NCI-H2196 treated with DMSO at 0.1 percent for 48 hours (cell line): ENCODE results near the gene CDC42BPB.

Source experiments
- DNase-seq: peaks from one replicate; lab custom pipeline; 2025; ENCODE audit not compliant: unreplicated experiment; lab: John Stamatoyannopoulos, UW

The CDC42BPB gene

DNA sequence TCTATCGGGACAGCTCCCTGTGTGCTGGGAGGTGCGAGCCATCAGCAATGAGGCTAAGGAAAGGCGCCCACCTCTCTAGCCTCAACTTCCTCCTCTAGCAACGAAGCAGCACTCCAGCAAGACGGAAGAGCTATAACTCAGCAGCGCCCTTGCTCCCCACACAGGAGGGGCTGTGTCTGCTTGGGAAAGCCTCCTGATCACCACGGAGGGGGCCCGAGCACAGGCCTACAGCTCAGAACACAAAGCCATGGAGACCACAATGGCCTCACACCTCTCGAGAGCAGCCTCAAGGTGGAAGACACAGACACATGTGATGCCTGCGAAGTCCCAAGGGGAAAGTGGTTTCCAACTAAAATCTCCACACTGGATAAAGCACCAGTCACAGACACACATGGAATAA, 60.4 kb downstream of the CDC42BPB start:
- no peak for DNase-seq

GRCh38 chr14:102994689-102995088, 62.7 kb downstream of the CDC42BPB start:
- DNase-seq: no peak

DNA sequence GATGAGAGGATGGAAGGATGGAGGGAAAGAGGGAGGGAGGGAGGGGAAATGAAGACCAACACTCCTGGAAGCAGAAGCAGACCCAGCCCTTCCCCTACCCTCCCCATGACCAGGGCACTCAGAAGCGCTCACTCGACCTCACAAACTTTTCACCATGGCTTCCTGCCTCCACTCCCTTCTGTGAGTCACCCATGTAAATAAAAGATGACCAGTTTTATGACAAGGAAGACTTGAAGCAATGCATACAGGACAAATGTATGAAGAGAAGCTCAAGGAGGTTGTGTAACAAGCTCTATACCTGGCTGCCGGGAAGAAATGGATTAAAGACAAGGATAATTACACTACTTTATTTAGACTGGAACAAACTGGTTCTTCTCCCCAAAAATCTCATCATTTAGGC, 63.8 kb downstream of the CDC42BPB start:
- no peak for DNase-seq

DNA sequence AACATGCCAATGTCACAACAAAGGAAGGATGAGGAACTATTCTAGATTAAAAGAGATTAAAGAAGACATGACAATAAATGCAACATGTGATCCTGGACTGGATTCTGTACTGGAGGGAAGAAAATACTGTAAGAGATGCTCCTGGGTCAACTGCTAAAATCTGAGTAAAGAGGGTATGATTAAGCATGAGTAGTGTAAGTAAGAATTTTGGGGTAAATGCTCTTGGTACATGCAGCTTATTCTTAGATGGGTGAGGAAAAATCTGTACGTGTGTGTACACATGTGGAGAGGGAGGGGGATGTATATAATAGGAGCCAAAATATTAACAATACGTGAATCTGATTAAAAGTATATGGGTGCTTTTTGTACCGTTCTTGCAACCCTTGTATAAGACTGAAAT, 66.0 kb downstream of the CDC42BPB start:
- no peak for DNase-seq

GRCh38 chr14:102988054-102988453, 69.3 kb downstream of the CDC42BPB start:
- no peak for DNase-seq

DNA sequence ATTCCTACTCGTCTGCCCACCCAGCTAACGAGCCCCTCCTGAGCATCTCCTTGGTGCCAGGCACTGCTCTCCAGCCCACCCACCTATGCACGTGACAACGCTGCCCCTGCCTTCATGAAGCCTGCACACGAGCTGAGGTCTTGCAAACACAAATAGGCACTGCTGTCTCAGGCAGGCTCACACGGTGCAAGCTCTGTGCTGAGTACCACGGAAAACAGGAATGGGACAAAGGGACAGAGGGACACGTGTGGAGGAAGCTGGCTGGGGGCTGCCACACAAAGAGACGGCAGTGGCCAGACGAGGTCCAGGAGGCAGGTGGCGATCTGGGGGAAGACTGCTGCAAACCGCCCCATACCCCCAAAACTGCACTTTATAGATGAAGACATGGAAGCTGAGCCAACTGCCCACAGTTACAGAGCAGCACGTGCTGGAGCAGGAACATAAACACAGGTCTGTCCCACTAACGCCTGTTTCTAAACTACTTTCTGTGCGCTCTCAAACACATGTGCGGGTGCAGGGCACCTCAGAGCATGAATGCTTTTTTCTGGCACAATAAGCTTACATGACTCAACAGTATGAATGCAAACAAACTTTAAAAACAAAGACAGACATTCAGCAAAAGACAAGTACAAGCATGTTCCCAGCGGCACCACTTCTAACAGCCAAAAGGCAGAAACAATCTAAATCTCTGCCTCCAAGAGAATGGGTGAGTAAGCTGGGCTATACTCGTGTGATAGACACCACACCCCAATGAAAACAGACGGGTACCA, 70.4 kb downstream of the CDC42BPB start:
- DNase-seq: no peak

- no peak for DNase-seq
Measured at GRCh38 chr14:102985665-102986064, 71.7 kb downstream of the CDC42BPB start.

- no peak for DNase-seq
Measured at GRCh38 chr14:102984336-102985102, 72.8 kb downstream of the CDC42BPB start.

DNA sequence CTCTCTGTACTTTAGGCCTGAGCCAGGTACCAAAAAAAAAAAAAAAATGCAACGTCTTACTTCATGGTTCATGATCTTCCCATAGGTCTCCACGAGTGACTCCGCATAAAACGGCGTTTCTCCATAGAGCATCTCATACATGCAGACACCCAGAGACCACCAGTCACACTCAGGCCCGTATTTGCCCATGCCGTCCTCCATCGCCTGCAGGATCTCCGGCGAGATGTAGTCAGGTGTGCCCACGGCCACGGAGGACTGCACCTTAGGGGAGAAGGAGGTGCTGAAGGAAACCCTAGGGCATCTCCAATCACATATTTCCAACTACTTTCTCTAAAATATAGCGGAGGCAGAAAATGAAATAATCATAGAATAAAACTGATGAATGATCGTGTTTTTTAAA, 73.9 kb downstream of the CDC42BPB start:
- DNase-seq: no peak

GRCh38 chr14:102982852-102983470, 74.4 kb downstream of the CDC42BPB start:
- no peak for DNase-seq

DNA sequence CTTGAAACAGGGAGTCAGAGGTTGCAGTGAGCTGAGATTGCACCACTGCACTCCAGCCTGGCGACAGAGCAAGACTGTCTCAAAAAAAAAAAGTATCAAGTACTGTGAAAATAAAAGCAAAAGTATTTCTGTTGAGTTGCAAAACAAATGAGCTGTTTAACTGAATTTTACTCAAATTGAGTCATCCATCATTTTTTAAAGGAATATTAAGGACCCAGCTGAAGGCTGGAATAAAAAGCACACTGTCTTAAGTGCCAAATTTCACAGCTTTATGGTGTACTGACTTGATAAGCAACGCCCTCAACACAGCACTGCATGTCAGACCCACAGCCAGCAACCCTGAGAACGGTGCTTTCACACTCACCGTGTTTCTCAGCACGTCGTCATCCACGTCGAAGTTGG, 76.9 kb downstream of the CDC42BPB start:
- no peak for DNase-seq

GRCh38 chr14:102979406-102979805, 77.9 kb downstream of the CDC42BPB start:
- DNase-seq: no peak

DNA sequence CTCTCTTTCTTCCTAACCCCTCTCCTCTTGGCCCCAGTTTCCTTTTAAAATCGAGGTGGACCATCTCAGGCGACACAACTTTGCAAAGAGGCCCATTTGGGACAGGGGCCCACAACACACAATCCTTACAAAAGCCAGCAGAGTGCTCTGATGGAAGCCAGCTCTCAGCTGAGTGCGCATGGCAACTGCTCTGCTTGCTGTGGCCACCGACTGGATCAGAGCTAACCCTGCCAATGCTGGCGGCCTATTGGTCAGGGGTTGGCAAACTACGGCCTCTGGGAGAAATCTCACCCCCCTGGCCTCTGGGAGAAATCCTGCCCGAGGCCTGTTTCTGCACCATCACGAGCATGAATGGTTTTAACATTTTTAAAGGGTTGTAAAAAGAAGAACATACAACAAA, 79.9 kb downstream of the CDC42BPB start:
- DNase-seq: no peak

GRCh38 chr14:102975662-102976061, 81.7 kb downstream of the CDC42BPB start:
- no peak for DNase-seq

GRCh38 chr14:102973706-102974285, 83.6 kb downstream of the CDC42BPB start:
- DNase-seq: no peak

DNA sequence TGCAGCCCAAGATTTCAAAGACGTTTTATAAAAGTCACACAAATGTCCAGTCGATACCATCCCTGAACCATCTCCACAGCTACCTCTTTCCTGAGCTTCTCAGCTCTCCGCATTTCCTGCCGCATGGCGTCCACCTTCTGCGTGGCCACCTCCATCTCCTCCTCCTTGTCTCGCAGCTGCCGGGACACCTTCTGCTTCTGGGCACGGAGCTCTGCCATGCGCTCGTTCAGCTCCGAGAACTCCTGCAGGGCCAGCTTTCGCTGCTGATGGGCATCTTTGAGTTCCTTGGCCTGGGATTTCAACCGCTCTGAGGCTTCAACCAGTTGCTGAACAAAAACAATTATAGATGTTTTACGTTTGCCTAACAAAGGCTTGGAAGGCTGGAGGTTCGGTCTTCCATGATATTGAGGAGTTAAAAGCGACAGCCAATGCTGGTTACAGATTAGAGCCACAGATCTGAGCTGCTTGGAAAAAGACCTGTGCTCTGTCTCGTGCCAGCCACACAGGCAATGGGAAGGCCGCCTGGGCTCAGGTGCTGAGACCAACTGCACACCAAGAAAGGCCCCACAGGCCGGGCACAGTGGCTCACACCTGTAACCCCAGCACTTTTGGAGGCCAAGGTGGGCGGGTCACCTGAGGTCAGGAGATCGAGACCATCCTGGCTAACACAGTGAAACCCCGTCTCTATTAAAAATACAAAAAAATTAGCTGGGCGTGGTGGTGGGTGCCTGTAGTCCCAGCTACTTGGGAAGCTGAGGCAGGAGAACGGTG, 85.3 kb downstream of the CDC42BPB start:
- no peak for DNase-seq

DNA sequence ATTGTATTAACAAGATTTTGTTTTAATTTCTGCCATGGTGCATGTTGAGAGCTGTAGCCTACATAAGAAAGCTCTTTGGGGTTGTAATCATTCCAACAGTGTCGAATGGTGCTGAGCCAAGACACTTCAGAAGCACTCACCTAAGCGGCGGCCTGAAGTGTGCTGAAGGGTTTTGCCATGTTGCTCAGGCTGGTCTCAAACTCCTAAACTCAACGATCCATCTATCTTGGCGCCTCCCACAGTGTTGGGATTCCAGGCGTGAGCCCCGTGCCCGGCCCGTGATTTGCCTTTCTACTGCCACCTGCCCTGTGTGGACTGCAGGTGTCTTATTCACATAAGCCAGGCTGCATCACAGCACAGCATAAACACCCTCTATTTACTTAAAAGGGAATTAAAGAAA, 86.0 kb downstream of the CDC42BPB start:
- DNase-seq: no peak

DNA sequence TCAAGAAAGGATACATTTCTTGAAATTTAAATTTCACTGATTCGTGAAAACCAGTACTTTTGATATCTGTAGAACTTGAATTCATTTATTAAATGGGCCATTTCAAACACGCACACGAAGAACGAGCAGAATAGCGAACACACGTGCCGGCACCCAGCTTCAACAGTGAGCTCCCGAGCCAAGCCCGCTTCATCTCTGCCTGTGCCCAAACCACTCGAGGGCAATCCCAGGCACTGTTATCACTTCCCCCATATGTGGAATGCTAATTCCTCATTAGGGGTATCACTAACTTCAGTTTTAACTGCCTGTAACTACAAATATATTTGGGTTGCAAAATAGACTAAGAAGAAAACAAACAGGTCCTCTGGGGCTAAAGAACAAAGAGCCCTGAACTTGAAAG, 86.9 kb downstream of the CDC42BPB start:
- DNase-seq: no peak

GRCh38 chr14:102969901-102970300, 87.4 kb downstream of the CDC42BPB start:
- no peak for DNase-seq

DNA sequence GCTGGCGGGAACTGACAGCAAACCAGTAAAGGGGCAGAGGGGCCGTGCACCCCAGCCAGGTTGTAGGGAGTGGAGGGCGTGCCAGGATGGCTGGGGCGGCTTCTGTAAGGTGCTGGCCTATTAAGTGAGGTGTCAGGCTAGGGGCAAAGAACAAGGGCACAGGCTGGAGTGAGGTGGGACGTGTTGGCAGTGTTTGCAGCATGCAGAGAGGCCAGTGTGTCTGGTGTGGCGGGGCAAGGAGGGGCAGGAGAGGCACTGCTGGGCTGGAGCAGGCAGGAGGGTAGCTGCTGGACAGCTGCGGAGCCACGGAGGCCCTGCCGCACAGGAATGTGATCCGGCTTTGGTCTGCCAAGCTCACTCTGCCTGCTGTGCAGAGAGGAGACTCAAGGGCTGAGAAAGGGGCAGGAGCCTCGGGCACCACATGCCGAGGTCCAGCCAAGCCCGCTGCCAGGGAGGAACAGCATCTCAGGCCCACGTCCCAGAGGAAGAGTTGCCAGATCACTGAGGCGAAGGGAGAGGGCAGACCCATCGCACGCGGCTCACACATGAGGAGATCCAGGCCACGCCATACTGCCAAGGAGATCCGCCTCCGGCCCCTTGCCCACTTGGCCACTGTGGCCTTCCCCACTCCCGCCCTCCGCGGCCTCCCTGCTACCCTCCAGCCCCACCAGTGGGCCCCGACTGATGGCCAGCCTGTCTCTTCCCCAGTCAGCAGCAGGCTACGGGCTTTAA, 88.1 kb downstream of the CDC42BPB start:
- no peak for DNase-seq
